Stimulated activated CD8-positive, alpha-beta memory T cell treated with anti-CD3 and anti-CD28 coated beads, Interleukin-12 subunit alpha, Interleukin-12 subunit beta, amount 100 ng/mL, for 24 hours (primary cell): ENCODE data around the gene GPR82.
A peak's percentile ranks its signal among the peaks of the same experiment; 100 is the strongest.
"Not testable (repeated sequence)": the region's sequence is repeated elsewhere in the genome, so short reads cannot be mapped to it uniquely, and the experiment has no call there.

Experiments
- DNase-seq: peaks from one replicate; pipeline ENCODE4 v3.0.0-alpha.2; 2020; ENCODE audit errors: extremely low read depth

GPR82 gene

DNA sequence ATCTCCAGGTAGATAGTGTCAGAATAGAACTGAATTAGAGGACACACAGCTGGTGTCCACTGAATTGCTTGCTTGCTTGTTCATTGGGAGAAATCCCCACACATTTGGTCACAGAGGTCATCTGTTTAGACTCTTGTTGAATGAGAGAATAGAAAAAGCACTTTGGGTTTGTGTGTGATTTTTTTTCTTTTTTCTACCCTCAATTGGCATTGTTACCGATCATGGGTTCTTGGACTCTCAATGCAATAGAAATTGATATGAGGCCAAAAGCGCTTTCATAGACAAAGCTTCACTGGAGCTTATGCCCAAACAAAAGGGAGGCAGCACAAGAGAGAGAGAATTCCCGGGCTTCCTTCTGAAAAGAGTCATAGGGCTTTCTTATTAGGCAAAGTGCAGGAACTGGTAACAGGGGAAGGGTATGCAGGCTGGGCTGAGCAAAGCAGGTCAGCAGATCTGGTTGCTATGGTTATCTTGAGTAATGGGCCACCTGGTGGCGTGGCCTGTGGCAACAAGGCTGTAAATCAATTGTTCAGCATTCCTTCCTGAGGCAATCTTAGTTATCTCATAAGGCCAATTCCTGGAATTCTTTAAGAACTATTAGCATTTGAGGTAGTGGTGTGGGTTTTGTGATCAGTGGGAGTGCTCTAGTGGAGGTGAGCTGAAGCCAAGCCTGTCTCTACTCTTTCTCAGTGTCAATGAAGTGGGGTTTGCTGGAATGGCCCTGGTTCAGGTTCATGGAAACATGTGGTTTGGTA, 5.3 kb upstream of the GPR82 start:
- no peak for DNase-seq

DNA sequence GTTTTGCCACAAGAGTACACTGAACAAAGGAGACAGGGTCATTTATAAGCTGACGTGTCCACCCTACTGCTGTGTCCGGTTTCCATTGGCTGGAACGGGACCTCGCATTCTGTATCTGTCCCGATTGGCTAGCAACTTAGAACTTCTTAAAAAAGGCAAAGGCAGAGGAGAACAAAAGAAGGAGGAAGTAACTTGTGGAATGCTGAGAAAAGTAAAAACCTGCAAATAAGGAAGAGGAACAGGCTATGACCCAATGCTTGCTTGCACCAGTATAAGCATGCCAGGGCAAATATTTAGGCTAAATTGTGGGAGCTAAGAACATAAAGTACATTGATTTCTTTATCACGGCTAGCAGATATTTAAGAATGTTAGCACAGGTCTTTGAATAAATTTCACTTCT, 4.4 kb upstream of the GPR82 start:
- not testable (repeated sequence) for DNase-seq

DNA sequence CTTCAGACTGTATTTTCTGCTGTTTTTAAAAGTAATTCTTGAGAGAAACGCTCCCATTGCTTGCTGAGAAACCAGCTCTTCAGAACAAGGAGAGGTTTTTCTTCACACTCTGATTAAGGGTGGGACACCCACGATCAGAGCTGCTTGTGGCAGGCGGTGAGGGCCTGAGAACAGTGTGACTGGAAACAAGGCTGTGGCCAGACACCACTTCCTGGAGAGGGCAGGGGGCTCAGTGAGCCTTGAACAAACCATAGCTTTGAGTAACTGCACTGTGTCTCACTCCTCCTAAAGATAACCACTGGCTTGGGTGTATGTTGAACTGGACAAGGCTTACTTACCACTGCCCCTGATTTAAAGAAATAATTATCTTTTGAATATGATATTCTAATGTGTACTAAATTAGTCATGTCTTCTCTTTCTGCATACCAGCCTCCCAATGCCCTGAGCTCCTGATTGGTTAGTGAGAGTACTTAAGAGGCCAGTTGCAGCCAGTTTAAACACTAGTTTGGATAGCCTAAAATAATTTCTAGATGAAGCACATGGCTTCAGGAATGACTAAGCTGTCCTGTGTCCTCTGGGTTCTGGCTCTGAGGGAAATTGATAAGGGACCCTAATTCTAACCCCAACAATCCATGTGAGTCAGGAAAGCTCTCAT, 3.7 kb upstream of the GPR82 start:
- peak; percentile 22 for DNase-seq

DNA sequence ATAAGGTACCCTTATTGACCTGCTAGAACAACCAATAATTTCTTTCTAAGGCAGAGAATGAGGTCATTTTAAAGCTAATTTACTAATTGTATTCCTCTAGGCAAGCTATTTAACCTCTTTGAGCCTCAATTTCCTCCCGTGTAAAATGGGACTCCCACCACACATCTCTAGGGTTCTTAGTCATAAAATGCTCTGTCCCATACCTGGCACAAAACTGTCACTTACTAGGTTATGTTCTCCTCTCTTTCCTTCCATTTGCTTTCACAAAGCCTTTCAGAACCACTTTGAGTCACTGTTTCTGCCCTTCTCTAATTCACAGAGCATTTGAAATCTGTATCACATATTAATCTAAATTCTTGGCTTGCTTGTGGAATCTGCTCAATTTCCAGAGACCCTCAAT, 2.4 kb upstream of the GPR82 start:
- no peak for DNase-seq

DNA sequence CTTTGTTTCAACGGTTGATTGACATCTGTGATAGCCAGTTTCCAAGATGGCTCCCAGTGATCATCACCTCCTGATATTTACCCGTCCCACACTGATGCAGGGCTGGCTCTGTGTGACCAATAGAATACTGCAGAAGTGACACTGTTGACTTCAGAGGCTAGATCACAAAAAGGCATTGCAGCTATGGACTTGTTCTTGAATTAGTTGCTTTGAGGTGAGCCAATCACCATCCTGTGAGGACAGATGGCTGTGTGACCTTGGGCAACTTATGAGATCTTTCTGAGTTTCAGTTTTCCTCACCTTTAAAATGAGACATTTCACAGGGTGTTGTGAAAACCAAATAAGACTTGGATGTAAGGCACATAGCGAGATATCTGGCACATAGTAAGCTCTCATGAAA, 1.8 kb upstream of the GPR82 start:
- DNase-seq: no peak

DNA sequence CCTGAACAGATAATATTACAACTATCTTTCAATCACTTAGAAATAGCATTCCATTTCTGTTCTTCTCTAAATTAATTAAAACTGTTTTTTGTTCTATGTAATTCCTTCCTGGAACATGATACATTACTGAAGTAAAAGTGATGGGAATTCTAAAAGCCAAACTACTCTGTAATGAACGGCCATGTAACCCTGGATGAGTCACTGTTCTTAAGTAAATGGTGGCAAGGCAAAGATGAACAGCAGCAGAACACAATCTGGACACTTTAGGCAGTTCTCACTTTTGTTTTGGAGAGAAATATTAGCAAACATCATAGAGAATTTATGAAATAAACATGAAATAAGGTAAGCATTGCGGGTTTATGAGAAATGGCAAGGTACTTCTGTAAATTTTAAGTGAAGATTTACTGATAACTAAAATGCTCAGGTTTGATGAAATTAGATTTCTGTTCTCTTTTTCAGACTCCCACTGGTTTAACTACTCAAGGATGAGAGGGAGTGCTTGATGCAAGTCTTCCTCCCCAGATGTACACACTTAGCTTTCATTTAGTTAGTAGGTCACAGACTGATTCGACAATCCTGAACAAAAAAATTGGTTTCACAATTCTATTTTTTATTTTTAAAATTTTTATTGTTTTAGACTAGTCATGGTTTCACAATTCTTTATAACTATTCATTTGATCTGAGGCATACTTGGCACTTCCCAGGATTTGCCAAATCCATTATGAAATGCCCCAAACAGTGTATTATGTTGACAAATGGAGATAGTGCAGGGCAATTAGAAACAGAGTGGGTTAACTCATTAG, 964 bp upstream of the GPR82 start:
- no peak for DNase-seq

DNA sequence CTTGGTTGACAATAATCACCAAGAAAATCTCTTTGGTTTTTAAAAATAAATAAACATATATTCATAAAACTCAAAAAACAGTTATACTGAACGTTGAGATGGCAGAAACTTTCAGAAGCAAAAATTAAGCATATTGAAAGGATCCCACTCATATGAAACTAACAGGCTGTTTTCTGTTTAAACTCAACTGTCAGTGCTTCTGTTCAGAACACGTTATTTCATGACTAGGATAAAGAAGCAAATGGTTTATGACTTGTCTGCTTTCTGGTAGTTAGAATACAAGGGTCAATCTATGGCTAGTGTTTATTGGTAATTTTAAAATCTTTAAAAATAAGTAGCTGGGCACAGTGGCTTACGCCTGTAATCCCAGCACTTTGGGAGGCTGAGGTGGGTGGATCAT, 4.1 kb downstream of the GPR82 start:
- no peak for DNase-seq

DNA sequence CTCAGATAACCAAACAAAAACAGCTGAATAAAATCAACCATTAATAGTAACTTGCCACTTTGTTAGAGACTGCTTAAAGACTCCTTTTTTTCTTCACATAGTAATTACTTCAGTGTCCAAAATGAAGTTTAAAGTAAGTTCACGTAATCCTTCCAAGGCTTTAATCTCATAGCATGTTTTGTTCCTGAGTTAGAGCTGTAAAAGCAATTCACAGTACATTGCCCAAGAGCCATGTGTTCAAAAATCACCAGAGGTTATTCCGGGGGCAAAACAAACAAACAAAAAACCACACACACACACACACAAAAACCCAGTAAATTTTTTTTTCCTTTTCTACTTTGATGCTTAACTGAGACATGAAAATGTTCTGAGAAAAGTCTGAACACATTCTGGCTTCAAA, 6.1 kb downstream of the GPR82 start:
- DNase-seq: no peak

DNA sequence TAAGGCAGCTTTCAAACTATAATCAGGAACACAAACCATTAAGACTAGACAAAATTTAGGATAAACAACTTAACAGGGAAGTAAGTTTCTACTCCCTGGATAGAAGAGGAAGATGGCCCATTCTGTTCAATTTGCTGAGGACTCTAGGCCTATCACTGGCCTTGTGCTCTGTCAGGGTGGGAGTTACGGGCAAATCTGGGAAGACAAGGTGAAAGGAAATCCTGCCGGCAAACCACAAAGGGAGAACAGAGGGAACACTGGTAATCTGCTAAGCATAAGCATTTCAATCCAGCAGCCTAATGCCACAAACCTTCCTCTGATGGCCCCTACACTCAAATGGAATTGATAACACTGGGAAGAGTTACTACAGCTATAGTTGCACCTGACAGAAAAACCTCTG, 8.3 kb downstream of the GPR82 start:
- no peak for DNase-seq

DNA sequence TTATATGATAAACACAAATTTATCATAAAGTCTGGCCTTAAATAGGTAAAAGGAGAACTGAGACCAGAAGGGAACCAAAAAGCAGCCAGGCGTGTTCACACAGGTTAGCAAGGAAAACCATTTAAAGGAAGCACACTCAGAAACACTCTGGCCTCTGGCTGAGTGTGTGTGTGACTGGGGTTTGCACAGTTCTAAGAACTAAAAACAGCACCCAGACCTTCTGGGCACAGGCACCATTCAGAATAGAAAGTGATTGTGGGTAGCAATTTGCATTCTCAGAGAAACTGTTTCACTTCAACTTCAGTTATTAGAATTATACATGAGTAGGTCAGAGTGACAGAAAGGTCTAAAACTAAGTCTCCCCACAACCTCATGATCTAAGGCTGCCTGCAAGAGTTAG, 10.0 kb downstream of the GPR82 start:
- no peak for DNase-seq

DNA sequence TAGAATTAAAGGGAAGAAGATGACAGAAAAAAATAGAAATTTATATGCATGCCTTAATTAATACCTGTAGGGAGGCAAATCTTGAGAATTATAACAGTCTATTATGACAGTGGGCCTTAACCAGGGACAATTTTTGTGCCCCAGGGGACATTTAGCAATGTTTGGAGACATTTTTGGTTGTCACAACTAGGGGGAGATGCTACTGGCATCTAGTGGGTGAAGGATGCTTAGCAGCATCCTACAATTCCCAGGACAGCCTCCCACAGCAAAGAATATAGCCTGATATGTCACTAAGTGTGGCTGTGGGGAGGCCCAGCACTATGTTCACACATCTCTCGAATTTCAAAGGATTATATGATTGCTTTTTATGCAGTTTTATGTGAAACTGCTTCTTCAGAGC, 10.5 kb downstream of the GPR82 start:
- DNase-seq: no peak

DNA sequence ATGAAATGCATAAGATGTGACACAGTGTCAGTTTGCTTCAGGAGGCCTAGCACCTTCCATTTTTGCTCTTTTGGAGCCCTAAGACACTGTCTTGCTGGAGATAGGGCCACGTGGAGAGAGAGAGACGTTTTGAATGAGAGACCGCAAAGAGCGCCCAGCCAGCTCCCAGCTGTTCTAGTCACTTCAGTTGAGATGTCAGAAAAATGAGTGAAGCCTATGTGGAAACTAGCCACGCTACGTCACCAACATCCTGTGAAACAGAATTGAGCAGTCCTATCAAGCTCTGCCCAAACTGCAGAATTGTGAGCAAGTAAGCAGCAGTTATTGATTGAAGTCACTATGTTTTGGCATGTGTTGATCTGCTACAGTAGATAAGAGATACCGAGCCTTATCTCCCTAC, 13.1 kb downstream of the GPR82 start:
- DNase-seq: no peak

DNA sequence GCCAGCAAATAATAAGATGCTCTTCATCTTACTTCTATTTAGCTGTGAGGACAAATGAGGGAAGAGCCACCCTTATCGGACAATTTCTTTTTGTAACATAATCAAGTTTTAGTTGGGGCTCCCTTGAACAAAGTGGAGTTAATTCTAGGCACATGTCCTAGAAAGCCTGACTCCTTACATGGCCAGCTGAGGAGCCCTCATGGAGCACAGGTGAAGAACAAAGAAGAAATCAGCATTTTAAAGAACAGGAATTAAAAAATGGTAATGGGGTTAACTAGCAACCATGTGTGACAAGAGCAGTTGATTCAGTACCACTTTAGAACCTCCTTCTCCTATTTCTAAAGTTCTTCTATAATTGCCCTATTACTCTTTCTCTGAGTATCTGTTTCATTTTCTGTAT, 15.9 kb downstream of the GPR82 start:
- no peak for DNase-seq

DNA sequence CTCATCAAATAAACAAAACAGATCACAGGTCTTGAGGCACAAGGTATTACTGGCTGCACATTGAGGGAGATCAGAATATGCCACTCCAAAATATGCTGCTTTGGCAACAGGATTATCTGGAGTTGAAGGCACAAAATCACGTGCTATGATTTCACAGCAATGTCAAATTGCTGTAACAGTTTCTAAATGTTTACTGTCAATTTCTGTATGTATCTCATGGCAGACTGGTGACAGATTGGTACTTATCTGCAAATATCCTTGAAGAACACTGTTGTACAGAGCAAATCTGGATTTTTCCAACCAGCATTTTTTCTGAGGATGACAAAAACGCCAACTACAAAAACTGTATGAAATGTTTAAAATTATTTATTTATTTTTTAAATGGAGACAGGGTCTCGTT, 26.7 kb downstream of the GPR82 start:
- no peak for DNase-seq

DNA sequence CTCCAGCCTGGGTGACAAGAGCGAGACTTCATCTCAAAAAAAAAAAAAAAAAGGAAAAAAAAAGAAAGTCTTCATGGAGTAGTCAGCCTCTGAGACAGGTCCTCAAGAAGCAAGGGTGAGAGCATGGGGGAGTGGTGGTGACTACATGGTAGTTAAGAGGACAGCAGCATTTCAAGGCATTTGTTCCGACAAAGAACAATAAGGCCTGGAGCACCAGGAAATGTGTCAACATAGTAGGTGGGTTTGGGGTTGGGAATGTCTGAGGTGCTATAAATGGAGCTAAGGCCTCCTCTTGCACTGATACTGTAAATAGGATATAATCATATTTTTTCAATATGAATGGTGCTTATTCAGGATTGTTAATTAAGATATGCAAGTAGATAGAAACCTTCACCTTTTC, 34.4 kb downstream of the GPR82 start:
- DNase-seq: no peak

DNA sequence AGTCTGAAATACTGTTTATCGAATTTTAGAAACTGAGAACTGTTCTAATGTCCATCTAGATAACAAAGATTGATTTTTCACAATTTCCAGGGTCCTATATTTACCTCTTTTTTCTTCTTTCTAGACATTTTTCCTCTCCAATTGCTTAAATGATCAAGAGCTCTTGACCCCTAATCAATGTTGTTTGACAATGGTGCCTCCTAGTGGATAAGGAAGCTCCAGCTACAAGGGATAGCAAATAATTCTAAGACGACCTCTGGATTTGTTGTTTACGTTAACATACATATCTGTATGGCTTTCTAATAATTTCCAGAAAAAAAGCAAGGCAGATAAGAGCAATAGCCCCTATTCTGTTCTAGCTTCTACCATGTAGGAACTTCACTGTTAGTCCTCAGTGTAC, 35.8 kb downstream of the GPR82 start:
- DNase-seq: no peak

DNA sequence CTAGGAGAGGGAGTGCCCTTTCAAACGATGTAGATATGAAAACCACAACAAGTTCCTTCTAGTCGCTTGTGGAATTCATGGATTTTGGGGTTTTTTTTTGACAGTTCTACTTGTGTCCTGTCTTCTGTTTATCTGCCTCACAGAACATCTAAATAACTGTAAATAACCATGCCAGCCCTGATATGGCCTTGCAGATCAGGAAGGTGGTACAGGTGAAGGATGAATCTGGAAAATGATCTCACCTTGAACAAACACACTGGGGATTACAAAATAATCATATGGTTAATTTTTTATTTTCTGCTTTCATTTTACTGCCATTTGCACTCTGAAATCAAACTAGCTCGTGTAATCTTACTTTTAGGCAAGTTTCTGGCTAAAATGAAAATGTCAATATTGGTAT, 37.2 kb downstream of the GPR82 start:
- no peak for DNase-seq

DNA sequence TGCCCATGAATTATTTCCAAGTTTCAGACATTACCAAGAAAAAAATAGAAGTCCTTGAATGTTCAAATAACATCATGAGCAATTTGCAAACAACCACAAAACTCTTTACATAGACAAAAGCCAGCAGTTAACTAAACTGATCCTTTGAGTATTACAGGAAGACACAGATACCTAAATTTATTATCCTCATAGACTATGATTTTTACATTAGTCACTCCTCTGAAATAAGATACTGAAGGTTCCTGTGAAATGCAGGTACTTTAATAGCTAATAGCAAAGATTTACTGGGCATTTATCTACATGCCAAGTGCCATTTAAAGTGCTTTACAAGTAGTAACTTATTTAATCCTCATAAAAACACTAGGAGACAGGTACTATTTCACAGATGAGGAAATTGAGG, 37.7 kb downstream of the GPR82 start:
- DNase-seq: no peak

DNA sequence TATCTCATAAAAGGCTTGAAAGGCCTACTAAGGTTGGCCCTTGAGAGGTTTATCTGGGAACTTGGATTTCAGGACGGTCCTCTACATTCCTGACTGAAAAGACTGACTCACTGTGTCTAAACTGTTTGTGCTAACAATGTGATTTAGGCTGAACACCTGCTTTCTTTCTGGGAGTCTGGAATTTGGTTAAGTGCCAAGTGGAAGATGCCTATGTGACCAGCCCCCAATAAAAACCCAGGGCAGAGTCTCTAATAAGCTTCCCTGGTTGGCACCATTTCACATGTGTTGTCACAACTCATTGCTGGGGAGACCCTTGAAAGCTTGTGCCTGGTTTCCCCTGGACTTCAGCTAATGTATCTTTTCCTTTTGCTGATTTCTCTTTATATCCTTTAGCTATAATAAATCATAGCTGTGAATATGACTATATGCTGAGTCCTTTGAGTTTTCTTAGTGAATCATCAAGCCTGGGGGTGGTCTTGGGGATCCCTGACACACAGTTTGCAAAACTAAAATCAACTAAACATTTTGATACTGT, 55.1 kb downstream of the GPR82 start:
- no peak for DNase-seq
